Endothelial cell of umbilical vein (primary cell): Measurements from ENCODE around the gene MYOF. TPM values are rescaled to one million over a fixed set of nuclear protein-coding genes. Genes with fewer than 3 reads are reported as not detected.

Experiments used
- BruUV-seq: library from RNA; stranded (reverse); fragments of 400-500 nt; replicated peaks from 2 replicates; lab custom pipeline; 2021; lab: Mats Ljungman, UMichigan
- CTCF ChIA-PET: fragments of 300-600, 350-600 bp; sonication (Branson Sonifier 250); formaldehyde crosslinking; loops from one replicate; lab custom pipeline; 2021; ENCODE audit warnings: antibody characterized with exemption, inconsistent platforms; lab: Charles Lee
- POLR2A ChIA-PET: fragments of 300-600, 350-600 bp; sonication (Branson Sonifier 250); formaldehyde crosslinking; loops from one replicate; lab custom pipeline; 2021; ENCODE audit warnings: antibody characterized with exemption, inconsistent platforms; lab: Charles Lee
- DNase-seq: peaks from one replicate; pipeline ENCODE4 v3.0.0-alpha.2; 2011; ENCODE audit warnings: low read depth, low spot score
- FAIRE-seq: peaks from 2 replicates; lab custom pipeline; 2011; peaks lifted over from hg19 to GRCh38; lab: Jason Lieb, UNC
- H2AFZ ChIP-seq: 2 replicates; pipeline ENCODE4 v1.6.0; 2012; ENCODE audit warnings: low read depth, low read length, control low read depth, inconsistent platforms
- H3K27ac ChIP-seq: 2 replicates; pipeline ENCODE4 v1.5.1; 2011; ENCODE audit warnings: low read depth, mild to moderate bottlenecking, control low read depth, low read length, moderate library complexity; ENCODE audit not compliant: insufficient read depth
- H3K27me3 ChIP-seq, 2 experiments: 2 replicates each; pipeline versions ENCODE4 v1.6.0 to v1.6.1; 2011; ENCODE audit warnings: low read length in 2 of 2, mixed read lengths in 1 of 2; ENCODE audit not compliant: control insufficient read depth in 2 of 2, insufficient read depth in 2 of 2
- H3K36me3 ChIP-seq, 2 experiments: 2 replicates in 1 of 2; 3 replicates in 1 of 2; pipeline ENCODE4 v1.5.1; 2011; ENCODE audit warnings: low read length in 2 of 2, mild to moderate bottlenecking in 1 of 2, moderate library complexity in 1 of 2; ENCODE audit not compliant: control insufficient read depth in 2 of 2, insufficient read depth in 2 of 2; ENCODE audit errors: extremely low read depth in 1 of 2
- H3K4me1 ChIP-seq: 3 replicates; pipeline ENCODE4 v1.5.1; 2011; ENCODE audit warnings: mild to moderate bottlenecking, low read length; ENCODE audit not compliant: control insufficient read depth, insufficient read depth; ENCODE audit errors: extremely low read depth
- H3K4me2 ChIP-seq: 2 replicates; pipeline ENCODE4 v1.6.1; 2011; ENCODE audit warnings: low read length, control low read depth, mixed read lengths; ENCODE audit not compliant: insufficient read depth
- H3K4me3 ChIP-seq, 3 experiments: fragments of 200-600 bp in 1 of 3; sonication (generic), shearing (Covaris generic) in 1 of 3; replicated peaks in 1 of 3; 2 replicates each; pipeline ENCODE4 v1.5.1; 2011 to 2016; ENCODE audit warnings: control low read depth in 3 of 3, low read length in 3 of 3, mild to moderate bottlenecking in 2 of 3, inconsistent platforms in 1 of 3, low read depth in 1 of 3, moderate library complexity in 1 of 3; ENCODE audit not compliant: insufficient read depth in 1 of 3
- H3K79me2 ChIP-seq: 2 replicates; pipeline ENCODE4 v1.6.0; 2012; ENCODE audit warnings: low read length, inconsistent platforms; ENCODE audit not compliant: control insufficient read depth, insufficient read depth
- H3K9ac ChIP-seq: replicated peaks from 2 replicates; pipeline ENCODE3; 2011; ENCODE audit warnings: low read length, control low read depth; ENCODE audit not compliant: insufficient read depth; ENCODE audit errors: extremely low read depth
- H3K9me1 ChIP-seq: replicated peaks from 3 replicates; pipeline ENCODE4 v1.6.0; 2011; ENCODE audit warnings: mild to moderate bottlenecking, low read length; ENCODE audit not compliant: control insufficient read depth, insufficient read depth; ENCODE audit errors: extremely low read depth
- H3K9me3 ChIP-seq: replicated peaks from 2 replicates; pipeline ENCODE4 v1.5.1; 2012; ENCODE audit warnings: low read length, inconsistent platforms; ENCODE audit not compliant: control insufficient read depth, insufficient read depth
- H4K20me1 ChIP-seq: replicated peaks from 2 replicates; pipeline ENCODE3; 2011; ENCODE audit warnings: mild to moderate bottlenecking, low read length; ENCODE audit not compliant: control insufficient read depth, insufficient read depth; ENCODE audit errors: extremely low read depth
- EZH2 ChIP-seq: IDR thresholded peaks from 2 replicates; pipeline ENCODE4 v1.6.1; 2012; ENCODE audit warnings: borderline replicate concordance, low read depth, mild to moderate bottlenecking, moderate library complexity, low read length, inconsistent platforms; ENCODE audit not compliant: severe bottlenecking
- FOS ChIP-seq: IDR thresholded peaks from 2 replicates; pipeline ENCODE4 v1.6.1; 2011; ENCODE audit warnings: mild to moderate bottlenecking, low read length, moderate library complexity, borderline replicate concordance; ENCODE audit not compliant: insufficient read depth
- JUN ChIP-seq: IDR thresholded peaks from 2 replicates; pipeline ENCODE4 v1.6.1; 2011; ENCODE audit warnings: borderline replicate concordance, low read depth; ENCODE audit not compliant: insufficient read length, insufficient read depth
- MAX ChIP-seq: IDR thresholded peaks from 2 replicates; pipeline ENCODE4 v1.6.1; 2011; ENCODE audit not compliant: insufficient read depth, insufficient read length
- MYC ChIP-seq: IDR thresholded peaks from one replicate; pipeline ENCODE4 v1.6.1; 2011; ENCODE audit warnings: mild to moderate bottlenecking, low read depth, low read length
- POLR2A ChIP-seq: IDR thresholded peaks from 2 replicates; pipeline ENCODE4 v1.6.1; 2012; ENCODE audit warnings: low read depth, mild to moderate bottlenecking, control low read depth, low read length
- POLR2AphosphoS5 ChIP-seq: IDR thresholded peaks from 2 replicates; pipeline ENCODE4 v1.6.1; 2012; ENCODE audit warnings: low read depth, mild to moderate bottlenecking, control low read depth, low read length, moderate library complexity; ENCODE audit not compliant: insufficient read depth
- dilution Hi-C: fragments of 300-500 bp; cut with MboI; formaldehyde crosslinking; loops from one replicate; pipeline ENCODE4 v1.15.0; 2019; ENCODE audit warnings: low sequenced_read_pairs; ENCODE audit not compliant: extremely low pct_ligation_motif_present
- intact Hi-C: fragments of 100-400 bp; cut with micrococcal nuclease; formaldehyde crosslinking; loops from one replicate; pipeline ENCODE4 v1.10.0; 2022
- polyA plus RNA-seq, 4 experiments: library from polyadenylated mRNA; depleted of rRNA in 3 of 4; stranded (reverse) in 3 of 4; unstranded in 1 of 4; fragments of >200 nt; gene quantifications; 2 replicates each; pipeline versions ENCODE4 v1.2.1 to v1.2.3, GENCODE V29; 2011 to 2012; ENCODE audit warnings: missing spikeins in 1 of 4
- total RNA-seq: library from RNA; stranded (reverse); gene quantifications from 2 replicates; pipeline ENCODE4 v1.2.3, GENCODE V29; 2021
- TF ChIP-seq, protein P1 (sequence below), 2 donors: IDR thresholded peaks; 1 replicate in 1 of 2; 2 replicates in 1 of 2; pipeline ENCODE4 v1.5.1; 2011; ENCODE audit warnings: low read length in 2 of 2, mild to moderate bottlenecking in 2 of 2, moderate library complexity in 2 of 2, control low read depth in 1 of 2, inconsistent platforms in 1 of 2, low read depth in 1 of 2; ENCODE audit not compliant: insufficient read depth in 1 of 2; ENCODE audit errors: extremely low read depth in 1 of 2

The MYOF gene
- total and polyA plus RNA-seq, 2 donors (not counting 3 experiments of a cell fraction or from before 2014, with no cell fraction given): 98.4 to 379 TPM

GRCh38 chr10:93435621-93436397 lies 46.3 kb downstream of the MYOF start:
- Histone ChIP-seq H3K36me3 (peaks cover 0 to 3% of the 10 kb centered on the region in 2 experiments), H3K4me1 (peaks cover 50% of the 10 kb centered on the region), H3K27ac (peak overlapping the region; percentile 100), H3K4me2 (peak overlapping the region; percentile 63), H2AFZ (no peak overlapping the region), H3K79me2 (peaks cover 65% of the 10 kb centered on the region), H3K4me3 (peak overlapping the region in 1 of 3 experiments; percentile 19), H3K9me1 (no peaks in the 10 kb centered on the region), H3K27me3 (no peaks in the 10 kb centered on the region), H3K9ac (peak overlapping the region; percentile 97), H4K20me1 (no peaks in the 10 kb centered on the region), H3K9me3 (no peaks in the 10 kb centered on the region)
- dilution Hi-C loops: no loop called here
- TF ChIP-seq MYC (no peak), FOS (no peak), EZH2 (no peak), POLR2AphosphoS5 (no peak), POLR2A (peak; percentile 10), MAX (no peak), JUN (no peak)
- TF ChIP-seq, protein P1, sequence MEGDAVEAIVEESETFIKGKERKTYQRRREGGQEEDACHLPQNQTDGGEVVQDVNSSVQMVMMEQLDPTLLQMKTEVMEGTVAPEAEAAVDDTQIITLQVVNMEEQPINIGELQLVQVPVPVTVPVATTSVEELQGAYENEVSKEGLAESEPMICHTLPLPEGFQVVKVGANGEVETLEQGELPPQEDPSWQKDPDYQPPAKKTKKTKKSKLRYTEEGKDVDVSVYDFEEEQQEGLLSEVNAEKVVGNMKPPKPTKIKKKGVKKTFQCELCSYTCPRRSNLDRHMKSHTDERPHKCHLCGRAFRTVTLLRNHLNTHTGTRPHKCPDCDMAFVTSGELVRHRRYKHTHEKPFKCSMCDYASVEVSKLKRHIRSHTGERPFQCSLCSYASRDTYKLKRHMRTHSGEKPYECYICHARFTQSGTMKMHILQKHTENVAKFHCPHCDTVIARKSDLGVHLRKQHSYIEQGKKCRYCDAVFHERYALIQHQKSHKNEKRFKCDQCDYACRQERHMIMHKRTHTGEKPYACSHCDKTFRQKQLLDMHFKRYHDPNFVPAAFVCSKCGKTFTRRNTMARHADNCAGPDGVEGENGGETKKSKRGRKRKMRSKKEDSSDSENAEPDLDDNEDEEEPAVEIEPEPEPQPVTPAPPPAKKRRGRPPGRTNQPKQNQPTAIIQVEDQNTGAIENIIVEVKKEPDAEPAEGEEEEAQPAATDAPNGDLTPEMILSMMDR (IDR thresholded peaks at IDR 0.05; ENCODE audit: extremely low read depth in 1 of 2, insufficient read depth in 1 of 2, low read depth in 1 of 2, low read length in 2 of 2): no peak
- DNase-seq (peak; percentile 66), FAIRE-seq (no peak)
- ChIA-PET CTCF (interaction anchor here (0.7 to 3.2 kb wide), 7 partner anchors 10 to 59 kb away, joined by 3 to 45 read pairs (median 6); partner anchors contain the start of gene MYOF), POLR2A (interaction anchor here (1.7 to 2.8 kb wide), 2 partner anchors 23 to 27 kb away, joined by 9 to 14 read pairs; no protein-coding TSS in a partner anchor)
- intact Hi-C loops: loop anchor here (1.0 kb wide), 5 partner anchors 9 to 60 kb away; no protein-coding TSS in a partner anchor
- no TSS peak for BruUV-seq
